Stimulated activated CD8-positive, alpha-beta memory T cell treated with anti-CD3 and anti-CD28 coated beads, Interleukin-4, amount 100 ng/mL, for 48 hours (primary cell): ENCODE results near the gene STAT1.
"Not testable (repeated sequence)": the region's sequence is repeated elsewhere in the genome, so short reads cannot be mapped to it uniquely, and the experiment has no call there.

Experiments used
- DNase-seq: peaks from one replicate; pipeline ENCODE4 v3.0.0-alpha.2; 2020

Gene STAT1

GRCh38 chr2:190979906-190980629 is 33.9 kb downstream of the STAT1 start:
- DNase-seq = no peak

GRCh38 chr2:190978389-190979053 is 35.5 kb downstream of the STAT1 start:
- no peak for DNase-seq

GRCh38 chr2:190977505-190977904 is 36.5 kb downstream of the STAT1 start:
- no peak for DNase-seq

GRCh38 chr2:190976521-190976920 is 37.5 kb downstream of the STAT1 start:
- no peak for DNase-seq

- DNase-seq = no peak
Measured at GRCh38 chr2:190974629-190975361, 39.2 kb downstream of the STAT1 start.

GRCh38 chr2:190973726-190974628 is 40.0 kb downstream of the STAT1 start:
- no peak for DNase-seq

- no peak for DNase-seq
Measured at GRCh38 chr2:190973262-190973661, 40.7 kb downstream of the STAT1 start.

- no peak for DNase-seq
Measured at GRCh38 chr2:190972846-190973245, 41.1 kb downstream of the STAT1 start.

GRCh38 chr2:190972213-190972612 is 41.8 kb downstream of the STAT1 start:
- DNase-seq = no peak

- no peak for DNase-seq
Measured at GRCh38 chr2:190970873-190971506, 43.0 kb downstream of the STAT1 start.

GRCh38 chr2:190970160-190970559 is 43.8 kb downstream of the STAT1 start:
- no peak for DNase-seq

GRCh38 chr2:190968522-190968921 is 45.4 kb downstream of the STAT1 start:
- DNase-seq = no peak

- no peak for DNase-seq
Measured at GRCh38 chr2:190965580-190966222, 48.3 kb downstream of the STAT1 start.

- DNase-seq = no peak
Measured at GRCh38 chr2:190964170-190964795, 49.7 kb downstream of the STAT1 start.

- no peak for DNase-seq
Measured at GRCh38 chr2:190963088-190963487, 50.9 kb downstream of the STAT1 start.

GRCh38 chr2:190961918-190962487 is 52.0 kb downstream of the STAT1 start:
- no peak for DNase-seq

GRCh38 chr2:190961117-190961516 is 52.9 kb downstream of the STAT1 start:
- not testable (repeated sequence) for DNase-seq

- DNase-seq = no peak
Measured at GRCh38 chr2:190959911-190960788, 53.8 kb downstream of the STAT1 start.

GRCh38 chr2:190953257-190953656 is 60.7 kb downstream of the STAT1 start:
- no peak for DNase-seq

GRCh38 chr2:190950566-190950991 is 63.4 kb downstream of the STAT1 start:
- DNase-seq = no peak
